Vagina (tissue), 2 donors: Measurements from ENCODE around the gene ZEB2. TPM values are rescaled to one million over a fixed set of nuclear protein-coding genes. Genes with fewer than 3 reads are reported as not detected.

Experiments
- DNase-seq, 2 donors: peaks; one replicate each; pipeline ENCODE4 v3.0.0-alpha.2; 2017; ENCODE audit errors: extremely low spot score in 2 of 2
- H3K27ac ChIP-seq: fragments of 200-600 bp; sonication (generic); one replicate; pipeline ENCODE4 v1.5.1; 2019
- H3K27me3 ChIP-seq: fragments of 200-600 bp; sonication (generic); one replicate; pipeline ENCODE4 v1.5.1; 2019
- H3K36me3 ChIP-seq, 2 donors: fragments of 200-600 bp; sonication (generic); one replicate each; pipeline ENCODE4 v1.5.1; 2017 to 2019
- H3K4me1 ChIP-seq: fragments of 200-600 bp; sonication (generic); one replicate; pipeline ENCODE4 v1.5.1; 2019
- H3K4me3 ChIP-seq, 2 donors: fragments of 200-600 bp; sonication (generic); 1 replicate in 1 of 2; 2 replicates in 1 of 2; pipeline ENCODE4 v1.5.1; 2016 to 2019
- H3K9me3 ChIP-seq: fragments of 200-600 bp; sonication (generic); one replicate; pipeline ENCODE4 v1.5.1; 2019
- CTCF ChIP-seq, 3 experiments: fragments of 450-650 bp in 2 of 3; fragments of 200-600 bp in 1 of 3; sonication (generic) in 1 of 3; IDR thresholded peaks; one replicate each; pipeline ENCODE4 v1.5.1; 2017 to 2019; ENCODE audit warnings: antibody characterized with exemption in 3 of 3, mild to moderate bottlenecking in 2 of 3, moderate library complexity in 2 of 3
- POLR2A ChIP-seq, 2 donors: fragments of 450-650 bp; IDR thresholded peaks; one replicate each; pipeline ENCODE4 v1.6.1; 2017; ENCODE audit warnings: antibody characterized with exemption in 2 of 2, mild to moderate bottlenecking in 2 of 2, moderate library complexity in 2 of 2
- POLR2AphosphoS5 ChIP-seq, 2 donors: sonication (generic); formaldehyde crosslinking; IDR thresholded peaks; one replicate each; pipeline ENCODE4 v1.9.0; 2017; ENCODE audit warnings: antibody characterized with exemption in 2 of 2, mild to moderate bottlenecking in 2 of 2, low read depth in 1 of 2; ENCODE audit not compliant: insufficient read depth in 1 of 2
- intact Hi-C: fragments of 100-400 bp; cut with DNase I; formaldehyde crosslinking; loops from one replicate; pipeline ENCODE4 v1.15.1; 2023
- total RNA-seq: library from RNA; depleted of rRNA; stranded (reverse); fragments of >200 nt; gene quantifications from one replicate; pipeline ENCODE4 v1.2.3, GENCODE V29; 2016

Gene ZEB2
- total RNA-seq, 1 donor from 2014 or later, result 63.6 TPM

GRCh38 chr2:144510294-144510991 lies 9.5 kb downstream of the ZEB2 start:
- DNase-seq, result no peak
- peak overlapping the region in 1 of 2 donors; percentile 24 for H3K4me3 ChIP-seq
- no peaks in the 10 kb centered on the region for H3K36me3 ChIP-seq
- peak overlapping the region; percentile 99 for H3K27ac ChIP-seq
- peaks cover 49% of the 10 kb centered on the region for H3K4me1 ChIP-seq
- no peaks in the 10 kb centered on the region for H3K9me3 ChIP-seq
- TF ChIP-seq POLR2AphosphoS5 (IDR thresholded peaks at IDR 0.05; ENCODE audit: insufficient read depth in 1 of 2, low read depth in 1 of 2) (no peak), CTCF (IDR thresholded peaks at IDR 0.05) (no peak), POLR2A (IDR thresholded peaks at IDR 0.05) (no peak)
- intact Hi-C loops, result no loop called here
- no peaks in the 10 kb centered on the region for H3K27me3 ChIP-seq

GRCh38 chr2:144509879-144510221 lies 10.1 kb downstream of the ZEB2 start:
- H3K4me3 ChIP-seq, result peak overlapping the region in 1 of 2 donors; percentile 22
- peaks cover 54% of the 10 kb centered on the region for H3K4me1 ChIP-seq
- no peak for TF ChIP-seq CTCF (IDR thresholded peaks at IDR 0.05)
- TF ChIP-seq POLR2A (IDR thresholded peaks at IDR 0.05), result no peak
- TF ChIP-seq POLR2AphosphoS5 (IDR thresholded peaks at IDR 0.05; ENCODE audit: insufficient read depth in 1 of 2, low read depth in 1 of 2), result no peak
- intact Hi-C loops, result no loop called here
- no peak for DNase-seq
- no peaks in the 10 kb centered on the region for H3K27me3 ChIP-seq
- H3K27ac ChIP-seq, result peak overlapping the region; percentile 99
- H3K9me3 ChIP-seq, result no peaks in the 10 kb centered on the region
- no peaks in the 10 kb centered on the region for H3K36me3 ChIP-seq

- Histone ChIP-seq H3K4me3 (peak overlapping the region in 1 of 2 donors; percentile 22), H3K9me3 (no peaks in the 10 kb centered on the region), H3K36me3 (no peaks in the 10 kb centered on the region), H3K27ac (peak overlapping the region; percentile 99), H3K27me3 (no peaks in the 10 kb centered on the region), H3K4me1 (peaks cover 60% of the 10 kb centered on the region)
- no peak for DNase-seq
- no peak for TF ChIP-seq POLR2AphosphoS5 (IDR thresholded peaks at IDR 0.05; ENCODE audit: insufficient read depth in 1 of 2, low read depth in 1 of 2)
- no peak for TF ChIP-seq POLR2A (IDR thresholded peaks at IDR 0.05)
- TF ChIP-seq CTCF (IDR thresholded peaks at IDR 0.05), result no peak
- intact Hi-C loops, result no loop called here
These were observed 10.7 kb downstream of the ZEB2 start for GRCh38 chr2:144509001-144509878.

GRCh38 chr2:144508172-144508851 lies 11.6 kb downstream of the ZEB2 start:
- Histone ChIP-seq H3K27ac (peak overlapping the region; percentile 99), H3K4me1 (peaks cover 66% of the 10 kb centered on the region), H3K27me3 (no peaks in the 10 kb centered on the region), H3K36me3 (no peaks in the 10 kb centered on the region), H3K9me3 (no peaks in the 10 kb centered on the region), H3K4me3 (peak overlapping the region; percentile 4 to 22)
- intact Hi-C loops, result no loop called here
- no peak for DNase-seq
- no peak for TF ChIP-seq POLR2AphosphoS5 (IDR thresholded peaks at IDR 0.05; ENCODE audit: insufficient read depth in 1 of 2, low read depth in 1 of 2)
- TF ChIP-seq CTCF (IDR thresholded peaks at IDR 0.05), result no peak
- no peak for TF ChIP-seq POLR2A (IDR thresholded peaks at IDR 0.05)
